Transverse colon (tissue), 4 donors: ENCODE results near the gene CFAP410. TPM values are rescaled to one million over a fixed set of nuclear protein-coding genes. Genes with fewer than 3 reads are reported as not detected.
"Not testable (repeated sequence)": the region's sequence is repeated elsewhere in the genome, so short reads cannot be mapped to it uniquely, and the experiment has no call there.

Experiments
- DNase-seq: peaks from one replicate; pipeline ENCODE4 v3.0.0-alpha.2; 2019
- H3K27ac ChIP-seq, 4 donors: fragments of 200-600 bp; sonication (generic); 2 replicates each; pipeline ENCODE4 v1.5.1; 2016 to 2018; ENCODE audit warnings: inconsistent platforms in 4 of 4
- H3K27me3 ChIP-seq: fragments of 200-600 bp; sonication (generic); 2 replicates; pipeline ENCODE4 v1.5.1; 2017; ENCODE audit warnings: inconsistent platforms
- H3K36me3 ChIP-seq, 4 donors: fragments of 200-600 bp; sonication (generic); 2 replicates each; pipeline ENCODE4 v1.5.1; 2017 to 2019; ENCODE audit warnings: inconsistent platforms in 4 of 4
- H3K4me1 ChIP-seq, 4 donors: fragments of 200-600 bp; sonication (generic); 2 replicates each; pipeline ENCODE4 v1.5.1; 2017 to 2020; ENCODE audit warnings: inconsistent platforms in 4 of 4
- H3K4me3 ChIP-seq, 4 donors: fragments of 200-600 bp; sonication (generic); 1 replicate in 1 of 4; 2 replicates in 3 of 4; pipeline versions ENCODE4 v1.5.1 to v1.6.1; 2017 to 2019; ENCODE audit warnings: inconsistent platforms in 4 of 4
- H3K9me3 ChIP-seq, 2 donors: fragments of 200-600 bp; sonication (generic); 2 replicates each; pipeline ENCODE4 v1.5.1; 2017 to 2019; ENCODE audit warnings: inconsistent platforms in 2 of 2
- CTCF ChIP-seq, 5 experiments: fragments of 200-600 bp in 3 of 5; fragments of 450-650 bp in 2 of 5; sonication (generic) in 3 of 5; IDR thresholded peaks; 1 replicate in 2 of 5; 2 replicates in 3 of 5; pipeline ENCODE4 v1.5.1; 2016 to 2017; ENCODE audit warnings: antibody characterized with exemption in 5 of 5, inconsistent platforms in 3 of 5, mild to moderate bottlenecking in 2 of 5, moderate library complexity in 1 of 5
- EP300 ChIP-seq: sonication (generic); formaldehyde crosslinking; IDR thresholded peaks from one replicate; pipeline ENCODE4 v1.6.1; 2017; ENCODE audit warnings: antibody characterized with exemption, low read depth
- POLR2A ChIP-seq: fragments of 450-650 bp; IDR thresholded peaks from one replicate; pipeline ENCODE4 v1.6.1; 2016; ENCODE audit warnings: antibody characterized with exemption, mild to moderate bottlenecking, moderate library complexity
- POLR2AphosphoS5 ChIP-seq, 3 donors: sonication (generic); formaldehyde crosslinking; IDR thresholded peaks; one replicate each; pipeline ENCODE4 v1.6.1; 2016; ENCODE audit warnings: antibody characterized with exemption in 3 of 3
- WGBS, 2 donors: methylation state at CpG; one replicate each; pipeline ENCODE4 v1.1.5; 2018; ENCODE audit warnings: low coverage in 1 of 2; 5-methylcytosine and 5-hydroxymethylcytosine counted together
- in situ Hi-C, 4 donors: fragments of 200-750 bp; cut with MboI; loops; one replicate each; pipeline versions ENCODE4 v1.15.0 to v1.15.1; 2017; ENCODE audit warnings: low sequenced_read_pairs in 3 of 4, low pct_ligation_motif_present in 1 of 4, low pct_unique_long_range_greater_than_20kb in 1 of 4
- intact Hi-C: fragments of 100-400 bp; cut with DNase I; formaldehyde crosslinking; loops from one replicate; pipeline ENCODE4 v1.15.1; 2023; ENCODE audit warnings: low total_unique reads
- total RNA-seq, 4 donors: library from RNA; depleted of rRNA; stranded (reverse); fragments of >200 nt; gene quantifications; one replicate each; pipeline ENCODE4 v1.1.0, GENCODE V29; 2016

Gene CFAP410
- total RNA-seq, 4 donors from 2014 or later, result 17.2 to 41.3 (median 32.2) TPM

GRCh38 chr21:44303490-44303981, 35.7 kb downstream of the CFAP410 start:
- DNase-seq, result peak; percentile 86
- TF ChIP-seq POLR2AphosphoS5 (IDR thresholded peaks at IDR 0.05), result peak in 2 of 3 donors; percentile 58 to 71
- peak in 2 of 5 experiments; percentile 17 to 20 for TF ChIP-seq CTCF (IDR thresholded peaks at IDR 0.05)
- peak; percentile 42 for TF ChIP-seq POLR2A
- TF ChIP-seq EP300, result no peak
- 31 to 58% methylated on average over 5 to 12 of the region's 12 CpGs for WGBS, 2 donors
- in situ Hi-C loops (no loop called here), intact Hi-C loops (no loop called here)
- Histone ChIP-seq H3K9me3 (no peaks in the 10 kb centered on the region), H3K4me1 (peaks cover 40 to 60% (median 51%) of the 10 kb centered on the region in 4 donors), H3K4me3 (peak overlapping the region in 1 of 4 donors; percentile 1), H3K27ac (peak overlapping the region; percentile 94 to 98 (median 98)), H3K36me3 (no peaks in the 10 kb centered on the region), H3K27me3 (no peaks in the 10 kb centered on the region)

- peak in 2 of 3 donors; percentile 73 to 87 for TF ChIP-seq POLR2AphosphoS5 (IDR thresholded peaks at IDR 0.05)
- peak; percentile 78 for TF ChIP-seq POLR2A
- peak in 2 of 5 experiments; percentile 11 to 25 for TF ChIP-seq CTCF (IDR thresholded peaks at IDR 0.05)
- WGBS, 2 donors, result 61 to 67% methylated on average over 13 to 23 of the region's 23 CpGs
- H3K9me3 ChIP-seq, H3K36me3 ChIP-seq, H3K27me3 ChIP-seq, intact Hi-C loops, in situ Hi-C loops: not testable (repeated sequence)
- peak; percentile 87 for DNase-seq
- Histone ChIP-seq H3K4me1 (peaks cover 40 to 65% (median 52%) of the 10 kb centered on the region in 4 donors), H3K4me3 (peak overlapping the region in 1 of 4 donors; percentile 92), H3K27ac (peak overlapping the region; percentile 94 to 98 (median 98))
Observed at GRCh38 chr21:44302573-44303401, 36.4 kb downstream of the CFAP410 start.

- WGBS, 2 donors, result 44% methylated on average over 9 of the region's 9 CpGs; no CpG with 5 or more reads in 1 of the 2 donors
- Histone ChIP-seq H3K27me3 (no peaks in the 10 kb centered on the region), H3K4me1 (peaks cover 40 to 70% (median 57%) of the 10 kb centered on the region in 4 donors), H3K4me3 (peak overlapping the region in 2 of 4 donors; percentile 92 to 99), H3K27ac (peak overlapping the region; percentile 94 to 98 (median 98)), H3K9me3 (no peaks in the 10 kb centered on the region), H3K36me3 (no peaks in the 10 kb centered on the region)
- DNase-seq, result peak; percentile 43
- TF ChIP-seq CTCF (IDR thresholded peaks at IDR 0.05) (peak in 4 of 5 experiments; percentile 1 to 63 (median 42)), POLR2A (no peak)
- intact Hi-C loops (no loop called here), in situ Hi-C loops (no loop called here)
Observed at GRCh38 chr21:44301961-44302406, 37.2 kb downstream of the CFAP410 start.

GRCh38 chr21:44301141-44301540, 38.0 kb downstream of the CFAP410 start:
- in situ Hi-C loops, result no loop called here
- peak overlapping the region in 3 of 4 donors; percentile 92 to 99 (median 92) for H3K4me3 ChIP-seq
- H3K4me1 ChIP-seq, result peaks cover 40 to 70% (median 57%) of the 10 kb centered on the region in 4 donors
- no peaks in the 10 kb centered on the region for H3K9me3 ChIP-seq
- intact Hi-C loops, result no loop called here
- no peaks in the 10 kb centered on the region for H3K27me3 ChIP-seq
- no peak for DNase-seq
- H3K36me3 ChIP-seq, result no peaks in the 10 kb centered on the region
- no peak for TF ChIP-seq EP300
- TF ChIP-seq POLR2A, result no peak
- TF ChIP-seq POLR2AphosphoS5 (IDR thresholded peaks at IDR 0.05), result no peak
- H3K27ac ChIP-seq, result peak overlapping the region; percentile 94 to 98 (median 98)
- WGBS, 2 donors, result 0 to 48% methylated on average over 2 to 13 of the region's 13 CpGs
